Mesothelial cell of epicardium (in vitro differentiated cells): ENCODE data around the gene TVP23A. TPM values are rescaled to one million over a fixed set of nuclear protein-coding genes. Genes with fewer than 3 reads are reported as not detected.

Source experiments
- DNase-seq, 2 experiments: peaks; one replicate each; pipeline ENCODE4 v3.0.0; 2021; ENCODE audit warnings: low spot score in 2 of 2; ENCODE audit not compliant: unreplicated experiment in 2 of 2
- H3K27ac Mint-ChIP-seq: 2 replicates; pipeline ENCODE4 v1.8.0; 2021; ENCODE audit warnings: mixed read lengths
- H3K27me3 Mint-ChIP-seq: 2 replicates; pipeline ENCODE4 v1.8.0; 2021; ENCODE audit warnings: low read depth, mixed read lengths
- H3K36me3 Mint-ChIP-seq: 2 replicates; pipeline ENCODE4 v1.8.0; 2021; ENCODE audit warnings: mixed read lengths
- H3K4me1 Mint-ChIP-seq: 2 replicates; pipeline ENCODE4 v1.8.0; 2021; ENCODE audit warnings: mixed read lengths
- H3K4me3 Mint-ChIP-seq: 2 replicates; pipeline ENCODE4 v1.8.0; 2021; ENCODE audit warnings: mild to moderate bottlenecking, moderate library complexity, mixed read lengths
- H3K9me3 Mint-ChIP-seq: 2 replicates; pipeline ENCODE4 v1.8.0; 2021; ENCODE audit warnings: mixed read lengths
- CTCF ChIP-seq: fragments of 200-600 bp; sonication (generic); IDR thresholded peaks from one replicate; pipeline ENCODE4 v1.5.0; 2021; ENCODE audit warnings: antibody characterized with exemption; ENCODE audit not compliant: unreplicated experiment
- total RNA-seq: library from RNA; stranded (reverse); gene quantifications from 3 replicates; pipeline ENCODE4 v1.2.1, GENCODE V29; 2021

The TVP23A gene
- total RNA-seq, 1 donor from 2014 or later: 9.5 TPM

- no peaks in the 10 kb centered on the region for H3K36me3 Mint-ChIP-seq
- no peak overlapping the region for H3K4me3 Mint-ChIP-seq
- peak overlapping the region; percentile 92 for H3K27ac Mint-ChIP-seq
- H3K27me3 Mint-ChIP-seq: peaks cover under 1% of the 10 kb centered on the region
- peaks cover 23% of the 10 kb centered on the region for H3K4me1 Mint-ChIP-seq
- peak in 1 of 2 experiments; percentile 48 for DNase-seq
- TF ChIP-seq CTCF: no peak
- H3K9me3 Mint-ChIP-seq: no peaks in the 10 kb centered on the region
Observed at GRCh38 chr16:10828851-10829366, 10.3 kb upstream of the TVP23A start.

- Mint-ChIP-seq H3K4me1 (peaks cover 23% of the 10 kb centered on the region), H3K27me3 (no peaks in the 10 kb centered on the region), H3K36me3 (no peaks in the 10 kb centered on the region), H3K4me3 (no peak overlapping the region), H3K9me3 (no peaks in the 10 kb centered on the region), H3K27ac (peak overlapping the region; percentile 92)
- no peak for TF ChIP-seq CTCF
- DNase-seq: no peak
Observed at GRCh38 chr16:10827691-10828341, 9.2 kb upstream of the TVP23A start.

GRCh38 chr16:10824111-10824893 is 5.7 kb upstream of the TVP23A start:
- Mint-ChIP-seq H3K36me3 (no peaks in the 10 kb centered on the region), H3K9me3 (no peaks in the 10 kb centered on the region), H3K27ac (peak overlapping the region; percentile 43), H3K27me3 (no peaks in the 10 kb centered on the region), H3K4me1 (peaks cover 15% of the 10 kb centered on the region), H3K4me3 (no peak overlapping the region)
- TF ChIP-seq CTCF: no peak
- DNase-seq: no peak

- H3K4me1 Mint-ChIP-seq: peaks cover 5% of the 10 kb centered on the region
- no peak for TF ChIP-seq CTCF
- peaks cover 2% of the 10 kb centered on the region for H3K27me3 Mint-ChIP-seq
- no peak overlapping the region for H3K4me3 Mint-ChIP-seq
- no peak overlapping the region for H3K27ac Mint-ChIP-seq
- no peaks in the 10 kb centered on the region for H3K36me3 Mint-ChIP-seq
- no peaks in the 10 kb centered on the region for H3K9me3 Mint-ChIP-seq
- DNase-seq: no peak
Observed at GRCh38 chr16:10822702-10823101, 4.1 kb upstream of the TVP23A start.

- no peak overlapping the region for H3K4me3 Mint-ChIP-seq
- no peak overlapping the region for H3K27ac Mint-ChIP-seq
- H3K9me3 Mint-ChIP-seq: no peaks in the 10 kb centered on the region
- DNase-seq: no peak
- H3K36me3 Mint-ChIP-seq: no peaks in the 10 kb centered on the region
- peaks cover 4% of the 10 kb centered on the region for H3K27me3 Mint-ChIP-seq
- TF ChIP-seq CTCF: no peak
- H3K4me1 Mint-ChIP-seq: peaks cover 7% of the 10 kb centered on the region
Observed at GRCh38 chr16:10820546-10820945, 2.0 kb upstream of the TVP23A start.
